GM23248 (cell line): Measurements from ENCODE around the gene C12orf56.

Experiments
- EZH2 ChIP-seq: fragments of 200-600 bp; sonication (generic); IDR thresholded peaks from 2 replicates; pipeline ENCODE4 v1.6.1; 2018; ENCODE audit warnings: antibody characterized with exemption, mild to moderate bottlenecking; ENCODE audit not compliant: insufficient read depth, poor library complexity, severe bottlenecking
- EZH2phosphoT487 ChIP-seq: fragments of 200-600 bp; sonication (generic); IDR thresholded peaks from 2 replicates; pipeline ENCODE4 v1.6.1; 2018; ENCODE audit warnings: antibody characterized with exemption, moderate library complexity, mild to moderate bottlenecking, low read depth; ENCODE audit not compliant: insufficient read depth

DNA sequence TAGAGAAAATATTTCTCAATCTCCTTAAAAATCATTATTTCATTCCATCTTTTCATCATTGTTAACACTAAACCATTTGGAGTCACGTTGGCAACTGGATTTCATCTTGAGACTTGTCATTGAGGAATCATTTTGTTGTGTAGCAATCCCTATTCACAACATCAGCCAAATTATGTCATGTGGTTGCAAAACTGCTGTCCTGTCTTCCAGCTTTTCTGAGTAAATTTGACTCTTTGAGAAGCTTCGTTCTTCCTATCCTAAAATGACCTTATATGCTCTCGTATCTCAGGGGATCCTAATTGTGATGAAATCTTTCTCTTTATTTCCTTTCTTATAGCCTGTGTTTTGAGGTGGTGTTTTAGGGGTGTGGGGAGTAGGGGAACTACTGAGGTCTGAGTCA lies 137.9 kb downstream of the C12orf56 start:
- TF ChIP-seq EZH2, result no peak
- TF ChIP-seq EZH2phosphoT487, result no peak
